NCI-H2171 treated with DMSO at 0.1 percent for 48 hours (cell line): ENCODE results near the gene POU2F2.

Experiments used
- DNase-seq: peaks from one replicate; lab custom pipeline; 2025; lab: John Stamatoyannopoulos, UW

Gene POU2F2

DNA sequence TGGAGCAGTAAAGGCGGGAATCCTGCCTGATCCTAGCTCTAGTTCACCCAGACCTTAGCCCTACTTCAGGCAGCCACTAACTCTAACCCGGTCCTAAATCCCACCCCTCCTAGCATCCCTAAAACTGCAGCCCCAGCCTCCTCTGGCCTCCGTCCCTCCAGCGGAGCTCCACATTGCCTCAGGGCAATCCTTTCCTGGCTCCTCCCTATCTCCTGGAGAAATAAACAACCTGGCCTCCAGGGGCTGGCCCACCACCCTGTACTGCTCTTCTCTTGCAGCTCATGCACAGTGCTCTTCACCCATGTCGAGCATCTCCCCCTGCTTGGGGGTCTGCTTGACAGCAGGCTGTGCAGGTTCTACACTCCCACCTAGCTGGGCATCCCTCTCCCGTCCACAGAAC, 6.7 kb downstream of the POU2F2 start:
- DNase-seq = no peak

DNA sequence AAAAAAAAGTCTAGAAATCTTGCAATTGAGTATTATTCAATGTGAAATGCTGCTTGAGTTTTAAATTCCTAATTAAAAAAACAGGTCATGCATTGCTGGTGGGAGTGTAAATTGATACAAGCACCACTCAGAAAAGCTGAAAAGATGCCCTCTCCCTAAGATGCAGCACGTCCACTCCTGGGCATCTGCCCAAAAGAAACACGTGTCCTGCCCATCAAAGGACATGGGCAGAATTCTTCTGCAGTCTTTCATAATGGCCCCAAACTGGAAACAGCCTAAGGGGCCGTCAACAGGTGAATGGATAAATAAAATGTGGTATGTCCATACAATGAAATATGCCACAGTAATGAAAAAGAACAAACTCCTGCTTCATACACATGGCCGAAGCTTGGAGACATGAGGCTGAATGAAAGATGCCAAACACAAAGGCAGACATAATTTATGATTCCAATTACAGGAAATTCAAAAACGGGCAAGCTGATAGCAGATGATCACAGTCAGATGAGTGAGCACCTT, 7.8 kb downstream of the POU2F2 start:
- DNase-seq = no peak

DNA sequence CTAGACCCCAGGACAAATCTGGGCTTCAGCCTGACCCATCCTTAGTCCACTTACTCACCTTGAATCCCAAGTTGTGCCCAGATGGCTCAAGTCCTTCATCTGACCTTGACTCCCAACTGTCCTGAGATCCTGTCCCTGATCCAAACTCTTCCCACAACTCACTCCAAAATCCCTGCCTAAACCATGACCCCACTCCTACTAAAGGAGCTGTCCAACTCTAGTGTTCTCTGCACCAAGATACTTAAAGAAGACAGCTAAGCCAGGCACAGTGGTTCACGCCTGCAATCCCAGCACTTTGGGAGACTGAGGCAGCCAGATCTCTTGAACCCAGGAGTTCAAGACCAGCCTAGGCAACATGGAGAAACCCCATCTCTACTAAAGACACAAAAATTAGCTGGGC, 8.5 kb downstream of the POU2F2 start:
- DNase-seq = no peak

DNA sequence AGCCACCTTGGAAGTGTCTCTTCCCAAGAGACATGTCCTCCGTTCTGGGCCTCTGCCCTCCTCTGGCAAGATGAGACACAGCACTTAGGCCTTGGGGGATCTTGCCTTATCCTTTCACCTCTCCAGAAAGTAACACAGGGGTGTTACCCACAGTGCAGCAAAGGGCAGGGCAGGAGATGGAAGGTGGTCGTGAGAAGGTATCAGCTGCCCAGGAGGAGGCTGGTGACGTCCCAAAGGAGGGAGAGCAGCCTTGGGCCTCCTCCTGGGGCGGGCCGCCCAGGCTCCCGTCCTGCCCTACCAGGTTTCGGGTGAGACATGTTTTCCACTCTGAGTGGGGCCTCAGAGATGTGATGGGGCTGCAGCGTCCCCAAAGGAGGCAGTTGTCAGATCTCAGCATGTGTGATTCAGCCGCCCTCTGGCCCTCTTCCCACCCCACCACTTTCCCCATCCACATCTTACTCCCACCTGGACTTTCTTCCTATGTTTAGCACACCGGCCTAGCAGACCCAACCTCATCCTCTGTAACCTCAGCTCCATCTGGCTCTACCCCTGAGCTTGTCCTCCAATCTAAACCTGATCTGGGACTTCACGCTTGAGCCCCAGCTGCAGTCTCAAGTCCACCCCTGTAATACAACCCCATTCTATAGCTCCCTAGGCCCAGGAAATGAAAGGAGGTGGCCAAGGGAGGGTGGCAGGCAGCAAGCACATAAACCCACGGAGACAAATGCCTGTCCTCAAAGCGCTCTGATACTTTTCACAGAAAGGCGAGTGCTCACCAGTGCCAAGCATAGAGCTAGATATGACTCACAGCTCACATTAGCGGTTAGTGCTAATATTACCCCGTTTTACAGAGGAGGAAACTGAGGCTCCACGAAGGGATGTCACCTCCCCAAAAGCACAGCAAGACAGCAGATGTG, 9.3 kb downstream of the POU2F2 start:
- no peak for DNase-seq

DNA sequence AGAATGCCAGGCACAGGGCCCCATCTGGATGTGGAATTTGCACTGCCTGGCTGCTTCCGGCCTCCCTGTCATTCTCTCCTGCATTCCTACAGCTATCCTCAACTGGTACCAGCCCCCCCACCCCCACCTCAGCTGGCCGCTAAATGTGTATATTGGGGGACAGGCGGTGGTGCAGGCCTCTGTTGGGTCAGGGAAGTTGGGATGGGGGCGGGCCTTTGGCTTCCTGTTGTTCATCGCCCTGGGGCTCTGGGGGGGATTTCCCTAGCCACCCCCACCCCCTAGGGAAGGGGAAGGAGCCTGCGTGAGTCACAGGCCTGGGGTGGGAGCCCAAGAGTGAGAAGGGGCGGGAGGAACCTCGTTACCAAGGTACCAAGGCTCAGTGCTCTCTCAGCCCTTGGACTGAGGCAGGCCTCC, 10.6 kb downstream of the POU2F2 start:
- no peak for DNase-seq

DNA sequence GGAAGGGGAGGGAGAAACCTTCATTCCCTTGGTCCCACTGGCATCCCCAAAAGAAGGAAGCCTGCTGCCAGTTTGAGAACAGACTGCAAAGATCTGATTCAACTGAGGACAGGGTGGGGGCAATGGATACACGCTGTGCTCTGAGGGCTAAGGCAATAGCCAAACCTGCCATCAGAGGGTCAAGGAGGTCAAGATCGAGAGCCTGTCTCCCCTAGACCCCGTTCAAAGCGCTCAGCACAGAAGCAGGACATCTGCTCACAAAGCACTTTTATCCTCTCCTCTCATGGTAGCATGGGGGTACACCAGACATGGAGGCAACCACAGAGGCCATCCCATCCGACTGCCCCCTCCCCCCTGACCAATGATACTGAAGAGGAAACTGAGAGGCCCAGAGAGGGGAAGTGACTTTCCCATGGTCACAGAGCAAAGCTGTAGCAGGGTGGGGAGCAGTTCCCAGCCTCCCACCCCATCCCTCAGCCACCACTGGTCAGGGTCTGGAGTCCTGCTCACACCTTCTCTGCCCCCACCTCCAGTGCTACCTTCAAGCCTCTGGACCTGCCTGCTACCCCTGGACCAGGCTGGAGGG, 11.1 kb downstream of the POU2F2 start:
- no peak for DNase-seq

DNA sequence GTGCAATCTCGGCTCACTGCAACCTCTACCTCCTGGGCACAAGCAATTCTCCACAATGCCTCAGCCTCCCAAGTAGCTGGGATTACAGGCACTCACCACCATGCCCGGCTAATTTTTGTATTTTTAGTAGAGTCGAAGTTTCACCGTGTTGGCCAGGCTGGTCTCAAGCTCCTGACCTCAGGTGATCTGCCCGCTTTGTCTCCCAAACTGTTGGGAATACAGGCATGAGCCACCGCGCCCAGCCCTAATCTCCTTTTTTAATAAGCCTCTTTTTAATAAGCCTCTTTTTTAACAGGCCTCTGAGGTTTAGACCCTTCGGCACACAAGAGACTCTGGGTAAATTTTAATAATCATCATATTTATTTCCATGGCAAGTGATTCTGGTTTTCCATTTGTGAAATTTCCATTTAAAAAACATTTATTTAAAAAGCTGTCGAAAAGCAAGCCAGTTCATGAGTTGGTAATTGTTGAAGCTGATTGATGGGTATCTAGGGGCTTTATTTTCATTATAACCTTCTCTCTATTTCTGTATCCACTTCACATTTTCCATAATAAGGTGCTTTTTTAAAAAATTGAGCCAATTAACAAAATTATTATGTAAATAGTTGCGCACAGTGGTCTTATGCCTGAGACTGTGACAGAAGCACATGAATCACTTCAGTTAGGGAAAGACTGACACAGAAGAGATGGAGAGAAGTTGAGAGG, 11.8 kb downstream of the POU2F2 start:
- no peak for DNase-seq

DNA sequence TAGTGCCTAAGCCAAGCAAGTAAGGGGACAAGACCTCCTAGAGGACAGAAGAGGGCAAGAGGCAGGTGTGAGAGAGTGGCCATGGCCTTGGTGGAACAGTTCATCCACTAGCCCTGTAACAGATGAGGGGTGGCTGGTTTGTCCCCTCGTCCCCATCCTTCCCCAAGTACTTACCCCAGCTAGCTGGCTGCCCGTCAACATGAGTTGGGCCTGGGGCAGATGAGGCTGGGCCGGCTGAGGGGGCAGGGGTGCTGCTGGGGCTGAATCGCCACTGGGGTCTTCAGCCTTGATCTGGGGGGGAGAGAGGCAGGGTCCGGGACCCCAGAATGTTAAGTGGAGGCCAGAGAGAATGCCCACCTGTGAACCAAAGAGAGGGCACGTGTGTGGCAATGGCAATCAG, 15.2 kb downstream of the POU2F2 start:
- DNase-seq = no peak

DNA sequence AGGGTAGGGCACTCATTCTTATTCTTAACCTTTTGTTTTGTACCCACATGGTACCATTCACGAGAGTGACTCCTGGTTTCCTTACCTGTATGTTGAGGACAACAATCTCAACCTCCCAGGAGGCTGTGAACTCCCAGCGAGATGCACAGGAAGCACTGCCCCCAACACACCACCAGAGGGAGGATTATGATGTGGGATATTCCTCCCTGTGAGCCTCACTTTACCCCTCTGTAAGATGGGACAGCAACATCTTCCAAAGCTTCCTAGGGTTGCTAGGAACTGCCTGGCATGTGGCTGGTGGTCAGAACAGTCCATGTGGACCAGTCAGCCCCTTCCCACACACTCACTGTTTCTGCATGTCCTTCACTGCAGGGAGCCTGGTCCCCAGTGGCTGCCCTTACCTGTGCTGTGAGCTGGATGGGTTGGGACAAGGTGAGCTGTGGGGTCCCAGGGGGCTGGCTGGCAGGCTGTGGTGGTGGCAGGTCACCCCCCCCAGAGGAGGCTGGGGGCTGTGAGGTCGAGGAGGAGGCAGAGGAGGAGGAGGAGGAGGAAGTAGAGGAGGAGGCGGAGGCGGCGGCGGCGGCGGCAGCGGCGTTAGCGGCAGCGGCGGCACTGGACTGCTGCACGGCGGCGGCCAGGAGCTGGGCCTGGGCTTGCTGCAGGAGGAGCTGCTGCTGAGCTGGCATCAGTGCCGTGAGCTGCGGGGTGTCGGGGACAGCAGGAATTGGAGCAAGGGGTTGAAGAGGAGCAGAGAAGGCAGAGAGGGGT, 15.8 kb downstream of the POU2F2 start:
- DNase-seq = no peak

DNA sequence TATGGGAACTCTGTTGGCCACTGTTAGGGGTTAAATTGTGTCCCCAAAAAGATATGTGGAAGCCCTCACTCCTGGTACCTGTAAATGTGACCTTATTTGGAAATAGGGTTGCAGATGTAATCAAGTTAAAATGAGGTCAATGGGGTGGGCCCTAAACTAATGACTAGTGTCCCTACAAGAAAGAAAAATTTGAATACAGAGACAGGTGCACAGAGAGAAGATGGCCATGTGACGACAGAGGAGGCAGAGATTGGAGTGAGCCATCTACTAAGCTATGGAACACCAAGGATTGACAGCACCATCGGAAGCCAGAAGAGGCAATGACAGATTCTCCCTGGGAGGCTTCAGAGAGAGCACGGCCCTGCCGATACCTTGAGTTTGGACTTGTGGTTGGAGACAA, 16.5 kb downstream of the POU2F2 start:
- no peak for DNase-seq

DNA sequence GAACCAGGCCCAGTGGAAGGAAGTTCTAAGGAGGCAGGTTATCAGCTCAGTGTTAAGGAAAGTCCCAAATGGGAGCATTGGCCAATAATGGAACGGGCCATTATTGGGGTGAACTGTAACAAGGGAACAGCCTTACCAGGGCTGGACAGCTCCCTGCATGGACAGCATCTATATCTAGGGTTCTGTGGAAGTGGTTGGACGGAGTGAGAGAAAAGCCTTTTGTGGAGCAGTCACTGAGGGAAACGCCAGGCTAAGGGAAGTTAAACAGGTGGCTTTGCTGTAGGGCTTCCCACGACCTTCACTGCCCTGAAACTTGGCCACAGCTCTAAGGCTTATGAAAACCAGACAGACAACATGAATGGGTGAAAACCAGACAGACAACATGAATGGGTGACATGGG, 17.0 kb downstream of the POU2F2 start:
- DNase-seq = no peak

DNA sequence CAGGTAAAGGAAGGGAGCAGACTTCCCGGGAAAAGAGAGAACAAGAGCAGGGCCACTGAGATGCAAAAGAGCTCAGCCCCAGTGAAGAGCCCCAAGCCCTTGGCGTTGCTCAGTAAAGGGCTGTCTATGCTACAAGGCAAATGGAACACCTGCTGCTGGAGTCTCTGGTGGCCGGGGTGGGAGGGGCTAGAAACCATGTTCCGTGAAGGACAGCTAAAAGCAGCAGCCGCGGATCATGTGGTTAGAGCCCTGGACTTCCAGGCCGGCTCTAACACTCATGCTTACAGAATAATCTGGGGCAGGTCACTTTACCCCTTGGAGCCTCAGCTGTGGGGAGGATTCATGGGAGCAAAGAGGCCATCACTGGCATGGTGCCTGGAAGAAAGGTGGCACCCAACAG, 17.8 kb downstream of the POU2F2 start:
- peak; percentile 83 for DNase-seq

DNA sequence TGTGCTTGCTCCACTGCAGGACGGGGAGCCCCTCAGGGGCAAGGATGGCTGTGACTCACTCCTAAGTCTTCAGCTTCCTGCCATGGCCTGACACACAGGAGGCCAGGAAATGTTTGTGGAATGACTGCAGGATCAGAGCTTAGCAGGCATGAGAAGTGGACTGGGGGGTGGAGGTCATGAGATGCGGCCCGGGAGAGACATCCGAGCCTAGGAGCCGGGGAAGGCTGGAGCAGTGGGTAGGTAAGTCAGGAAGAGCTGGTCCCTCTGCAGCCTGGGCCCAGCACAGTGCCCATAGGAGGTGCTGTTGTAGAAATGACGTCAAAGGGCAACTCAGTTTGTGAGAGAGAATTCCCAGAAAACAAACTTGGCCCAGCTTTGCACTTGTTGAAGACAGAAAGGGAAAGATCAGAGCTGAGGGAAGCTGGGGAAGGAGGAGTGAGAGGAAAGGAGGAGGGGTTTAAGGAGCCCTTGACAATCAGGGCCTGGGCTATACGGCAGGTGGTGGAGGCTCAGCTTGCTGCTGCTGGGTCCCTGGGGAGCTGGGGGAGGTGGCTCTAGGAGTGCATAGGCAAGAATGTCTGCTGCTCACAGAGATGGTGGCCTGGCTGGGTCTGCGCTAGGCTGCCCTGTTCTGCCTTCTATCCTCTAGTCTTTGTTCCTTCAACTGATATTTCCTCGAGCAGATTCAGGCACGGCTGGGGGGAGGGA, 18.5 kb downstream of the POU2F2 start:
- peak; percentile 98 for DNase-seq

DNA sequence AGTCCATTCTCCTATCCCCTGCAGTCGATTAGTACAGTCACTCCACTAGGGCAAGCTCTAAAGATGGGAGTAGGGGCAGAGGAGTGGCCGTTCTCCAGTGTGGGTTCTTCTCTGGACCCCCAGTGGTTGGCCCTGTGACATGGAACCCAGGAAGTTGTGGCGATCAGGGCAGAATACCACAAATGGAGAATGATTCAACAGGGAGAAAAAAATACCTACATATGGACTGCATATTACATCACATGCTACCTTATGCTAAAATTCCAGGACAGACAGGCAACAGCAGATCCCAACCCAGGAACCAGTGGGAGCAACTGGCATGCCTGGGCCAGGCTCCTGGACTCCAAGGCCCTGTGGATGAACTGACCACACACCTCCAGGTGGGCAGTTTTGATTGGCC, 20.4 kb downstream of the POU2F2 start:
- no peak for DNase-seq

DNA sequence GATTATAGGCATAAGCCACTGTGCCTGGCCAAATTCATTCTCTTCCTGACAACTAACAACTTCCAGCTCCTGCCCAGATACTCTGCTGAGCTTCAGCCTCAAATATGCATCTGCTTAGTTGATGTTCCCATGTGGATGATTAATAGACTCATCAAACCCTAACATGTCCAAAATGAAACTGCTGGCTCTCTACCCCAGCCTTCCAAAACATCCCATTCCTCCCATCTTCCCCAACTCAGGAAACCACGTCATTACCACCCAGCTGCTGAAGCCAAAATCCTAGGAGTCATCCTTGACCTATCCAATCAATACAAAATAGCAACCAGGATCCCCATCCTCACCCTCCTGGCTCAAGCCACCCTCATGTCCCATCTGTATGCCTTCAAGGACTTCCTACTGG, 20.9 kb downstream of the POU2F2 start:
- no peak for DNase-seq

DNA sequence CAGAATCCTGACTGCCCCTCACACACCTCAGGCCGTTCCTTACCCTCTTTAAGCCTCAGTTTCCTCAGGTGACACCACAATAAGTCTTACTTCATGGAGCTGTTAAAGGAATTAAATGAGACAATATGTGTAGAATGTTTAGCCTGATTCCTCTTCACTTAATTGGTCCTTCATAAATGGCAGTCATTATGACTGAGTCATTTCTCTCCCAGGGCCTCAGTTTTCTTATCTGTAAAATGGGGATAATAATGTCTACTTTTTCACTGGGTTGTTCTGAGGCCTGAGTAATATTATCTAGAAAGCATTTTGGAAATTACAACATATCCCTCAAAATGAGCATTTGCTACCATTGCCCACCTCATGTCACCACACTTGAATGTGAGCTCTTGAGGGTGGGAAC, 21.6 kb downstream of the POU2F2 start:
- DNase-seq = no peak

DNA sequence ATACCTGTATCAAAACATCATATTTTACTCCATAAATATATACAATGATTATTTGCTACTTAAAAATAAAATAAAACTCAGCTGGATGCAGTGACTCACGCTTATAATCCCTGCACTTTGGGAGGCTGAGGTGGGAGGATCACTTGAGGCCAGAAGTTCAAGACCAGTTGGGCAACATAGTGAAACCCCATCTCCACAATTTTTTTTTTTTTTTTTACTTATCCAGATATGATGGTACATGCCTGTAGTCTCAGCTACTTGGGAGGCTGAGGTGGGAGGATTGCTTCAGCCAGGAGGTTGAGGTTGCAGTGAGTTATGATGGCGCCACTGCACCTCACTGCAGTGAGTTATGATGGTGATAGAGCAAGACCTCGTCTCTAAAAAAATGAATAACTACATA, 22.4 kb downstream of the POU2F2 start:
- no peak for DNase-seq

DNA sequence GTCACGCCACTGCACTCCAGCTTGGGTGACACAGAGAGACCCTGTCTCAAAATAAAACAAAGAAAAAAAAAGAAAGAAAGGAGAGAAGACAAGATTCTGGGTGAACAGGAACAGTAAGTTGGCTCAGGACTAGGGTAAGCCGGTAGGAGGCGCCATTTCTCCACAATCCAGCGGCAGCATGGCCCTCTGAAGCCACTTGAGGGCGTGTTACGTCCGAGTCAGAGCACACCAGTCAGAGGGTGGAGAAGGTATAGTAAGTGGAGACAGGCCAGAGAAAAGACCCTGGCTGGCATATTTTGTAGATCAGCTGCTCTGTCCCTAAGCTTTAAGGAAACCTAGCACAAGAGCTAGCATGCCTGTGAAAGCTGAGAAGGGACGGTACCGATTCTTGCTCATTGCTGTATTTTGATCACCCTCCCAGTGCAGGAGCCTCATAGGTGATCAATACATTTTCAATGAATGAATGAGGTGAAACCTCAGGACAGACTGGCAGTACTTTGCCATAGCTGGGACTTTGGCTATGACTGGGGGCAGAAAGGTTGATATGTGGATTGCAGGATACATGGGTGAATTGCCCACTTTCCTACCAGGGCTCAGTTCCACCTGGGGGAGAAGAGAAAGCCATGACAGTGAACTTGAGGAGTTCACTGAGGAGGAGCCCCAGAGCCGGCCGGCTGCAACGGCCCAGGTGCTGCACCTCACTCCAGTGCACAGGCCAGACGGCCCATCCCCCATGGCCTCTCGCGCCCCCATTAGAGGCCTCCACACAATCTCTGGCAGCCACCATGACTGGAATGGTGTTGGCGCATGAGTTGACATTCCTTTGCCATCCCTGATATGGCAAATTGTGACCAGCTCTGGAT, 23.5 kb downstream of the POU2F2 start:
- peak; percentile 91 for DNase-seq

DNA sequence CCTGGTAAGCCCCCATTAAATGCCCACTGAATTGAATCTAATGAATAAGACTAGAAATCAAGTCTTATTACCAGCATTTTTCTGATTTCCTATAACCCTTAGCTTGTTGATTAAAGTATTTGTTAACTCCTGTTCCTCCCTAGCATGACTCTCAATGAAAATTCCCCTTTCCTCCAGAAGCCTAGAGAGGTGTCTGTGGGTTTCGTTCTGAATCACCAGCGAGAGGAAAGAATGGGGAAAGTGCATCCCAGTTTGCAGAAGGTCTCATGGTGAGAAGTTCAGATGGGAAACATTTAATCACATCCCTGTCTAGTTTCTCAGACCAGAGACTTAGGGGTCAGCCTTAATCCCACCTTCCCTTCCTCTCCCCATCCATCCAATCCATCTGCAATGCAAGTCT, 26.9 kb downstream of the POU2F2 start:
- no peak for DNase-seq

DNA sequence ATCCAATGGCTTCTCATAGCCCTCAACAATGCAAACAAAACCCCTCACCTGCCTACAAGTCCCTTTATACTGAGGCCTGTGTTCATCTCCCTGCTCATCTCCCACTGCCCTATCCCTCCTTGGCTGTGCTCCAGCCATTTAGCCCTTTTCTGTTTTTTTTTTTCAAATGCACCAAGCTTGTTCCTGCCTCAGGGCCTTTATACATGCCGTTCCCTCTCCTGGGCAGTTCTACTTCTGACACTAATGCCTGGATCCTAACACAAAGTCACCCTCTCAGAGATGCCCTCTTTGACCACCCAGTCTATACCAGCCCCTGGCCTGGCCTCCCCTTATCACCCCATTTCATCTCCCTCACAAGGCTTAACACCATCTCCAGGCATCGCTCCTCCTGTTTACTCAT, 29.4 kb downstream of the POU2F2 start:
- no peak for DNase-seq
